MCF 10A (cell line): Measurements from ENCODE around the gene ADGRG6. TPM values are rescaled to one million over a fixed set of nuclear protein-coding genes. Genes with fewer than 3 reads are reported as not detected.

Experiments used
- BruUV-seq: library from RNA; stranded (reverse); fragments of 400-500 nt; replicated peaks from 2 replicates; lab custom pipeline; 2021; lab: Mats Ljungman, UMichigan
- CTCF ChIA-PET: fragments of 300-600 bp; sonication (Branson Sonifier 250); formaldehyde crosslinking; extraction: SDS; loops from one replicate; lab custom pipeline; 2021; ENCODE audit warnings: antibody characterized with exemption, inconsistent platforms; lab: Yijun Ruan, JAX
- POLR2A ChIA-PET: fragments of 300-600, 350-650 bp; sonication (Branson Sonifier 250); formaldehyde crosslinking; extraction: SDS; loops from one replicate; lab custom pipeline; 2020; ENCODE audit warnings: antibody characterized with exemption, inconsistent platforms; lab: Yijun Ruan, JAX
- DNase-seq: peaks from one replicate; pipeline ENCODE4 v3.0.0-alpha.2; 2018; ENCODE audit not compliant: unreplicated experiment
- H3K27ac Mint-ChIP-seq: one replicate; pipeline ENCODE4 v1.8.0; 2022; ENCODE audit warnings: mild to moderate bottlenecking, low read depth, mixed read lengths; ENCODE audit not compliant: unreplicated experiment
- H3K27me3 Mint-ChIP-seq: one replicate; pipeline ENCODE4 v1.8.0; 2022; ENCODE audit warnings: mixed read lengths; ENCODE audit not compliant: insufficient read depth, unreplicated experiment
- H3K36me3 Mint-ChIP-seq: one replicate; pipeline ENCODE4 v1.8.0; 2022; ENCODE audit warnings: mild to moderate bottlenecking, moderate library complexity, mixed read lengths; ENCODE audit not compliant: insufficient read depth, unreplicated experiment
- H3K4me1 Mint-ChIP-seq: one replicate; pipeline ENCODE4 v1.8.0; 2022; ENCODE audit warnings: mixed read lengths; ENCODE audit not compliant: insufficient read depth, unreplicated experiment
- H3K4me3 Mint-ChIP-seq: one replicate; pipeline ENCODE4 v1.8.0; 2022; ENCODE audit warnings: mild to moderate bottlenecking, moderate library complexity, mixed read lengths; ENCODE audit not compliant: unreplicated experiment
- H3K9me3 Mint-ChIP-seq: one replicate; pipeline ENCODE4 v1.8.0; 2022; ENCODE audit warnings: mixed read lengths; ENCODE audit not compliant: unreplicated experiment
- CTCF ChIP-seq: fragments of 200-600 bp; IDR thresholded peaks from one replicate; pipeline ENCODE4 v1.8.0; 2022; ENCODE audit warnings: antibody characterized with exemption, mild to moderate bottlenecking; ENCODE audit not compliant: unreplicated experiment
- intact Hi-C: fragments of 100-400 bp; cut with micrococcal nuclease; formaldehyde crosslinking; loops from 2 replicates; pipeline ENCODE4 v1.14.1; 2022
- total RNA-seq: library from RNA; stranded (reverse); gene quantifications from 2 replicates; pipeline ENCODE4 v1.2.3, GENCODE V29; 2022

The ADGRG6 gene
- total RNA-seq, 1 experiment from 2014 or later = 44.2 TPM

- peaks cover 16% of the 10 kb centered on the region for H3K9me3 Mint-ChIP-seq
- ChIA-PET CTCF (interaction anchor here (4.2 kb wide), 1 partner anchor 12 kb away, joined by 14 read pairs; no protein-coding TSS in a partner anchor), POLR2A (no interaction called here)
- DNase-seq = no peak
- BruUV-seq = no TSS peak
- H3K36me3 Mint-ChIP-seq = no peaks in the 10 kb centered on the region
- peaks cover 11% of the 10 kb centered on the region for H3K27me3 Mint-ChIP-seq
- no peaks in the 10 kb centered on the region for H3K4me1 Mint-ChIP-seq
- H3K4me3 Mint-ChIP-seq = no peak overlapping the region
- no peak overlapping the region for H3K27ac Mint-ChIP-seq
- intact Hi-C loops = no loop called here
- no peak for TF ChIP-seq CTCF
These were observed 160.5 kb downstream of the ADGRG6 start for GRCh38 chr6:142462260-142462659.

- no peak overlapping the region for H3K27ac Mint-ChIP-seq
- no TSS peak for BruUV-seq
- intact Hi-C loops = no loop called here
- H3K9me3 Mint-ChIP-seq = peaks cover 16% of the 10 kb centered on the region
- no peak for DNase-seq
- ChIA-PET POLR2A (interaction anchor here (0.6 kb wide), 1 partner anchor 89 kb away, joined by 3 read pairs; no protein-coding TSS in a partner anchor), CTCF (no interaction called here)
- no peak for TF ChIP-seq CTCF
- H3K27me3 Mint-ChIP-seq = peaks cover 11% of the 10 kb centered on the region
- no peak overlapping the region for H3K4me3 Mint-ChIP-seq
- H3K36me3 Mint-ChIP-seq = no peaks in the 10 kb centered on the region
- no peaks in the 10 kb centered on the region for H3K4me1 Mint-ChIP-seq
These were observed 162.2 kb downstream of the ADGRG6 start for GRCh38 chr6:142463988-142464387.

GRCh38 chr6:142469220-142469619, 167.4 kb downstream of the ADGRG6 start:
- H3K4me3 Mint-ChIP-seq = no peak overlapping the region
- peaks cover 8% of the 10 kb centered on the region for H3K4me1 Mint-ChIP-seq
- TF ChIP-seq CTCF = no peak
- DNase-seq = no peak
- no peaks in the 10 kb centered on the region for H3K36me3 Mint-ChIP-seq
- ChIA-PET POLR2A (no interaction called here), CTCF (no interaction called here)
- intact Hi-C loops = no loop called here
- no peaks in the 10 kb centered on the region for H3K9me3 Mint-ChIP-seq
- no peak overlapping the region for H3K27ac Mint-ChIP-seq
- peaks cover 23% of the 10 kb centered on the region for H3K27me3 Mint-ChIP-seq
- no TSS peak for BruUV-seq

GRCh38 chr6:142470421-142470820, 168.6 kb downstream of the ADGRG6 start:
- Mint-ChIP-seq H3K9me3 (no peaks in the 10 kb centered on the region), H3K36me3 (no peaks in the 10 kb centered on the region), H3K4me1 (peaks cover 13% of the 10 kb centered on the region), H3K4me3 (no peak overlapping the region), H3K27ac (no peak overlapping the region), H3K27me3 (peaks cover 23% of the 10 kb centered on the region)
- CTCF ChIA-PET = no interaction called here
- intact Hi-C loops = loop anchor here (5.0 to 10.0 kb wide), 3 partner anchors 323 to 1544 kb away; partner anchors contain the start of genes NMBR and VTA1
- POLR2A ChIA-PET = no interaction called here
- TF ChIP-seq CTCF = no peak
- BruUV-seq = no TSS peak
- no peak for DNase-seq
